ENCODE data around the gene DLGAP1.
A peak's percentile ranks its signal among the peaks of the same experiment; 100 is the strongest.

Gene DLGAP1

GRCh38 chr18:3799515-3799914 is 655.6 kb downstream of the DLGAP1 start:
- no peak for DNase-seq

GRCh38 chr18:3798032-3798431 is 657.1 kb downstream of the DLGAP1 start:
- no peak for DNase-seq

- DNase-seq = no peak
Observed at GRCh38 chr18:3796434-3796833, 658.7 kb downstream of the DLGAP1 start.

DNA sequence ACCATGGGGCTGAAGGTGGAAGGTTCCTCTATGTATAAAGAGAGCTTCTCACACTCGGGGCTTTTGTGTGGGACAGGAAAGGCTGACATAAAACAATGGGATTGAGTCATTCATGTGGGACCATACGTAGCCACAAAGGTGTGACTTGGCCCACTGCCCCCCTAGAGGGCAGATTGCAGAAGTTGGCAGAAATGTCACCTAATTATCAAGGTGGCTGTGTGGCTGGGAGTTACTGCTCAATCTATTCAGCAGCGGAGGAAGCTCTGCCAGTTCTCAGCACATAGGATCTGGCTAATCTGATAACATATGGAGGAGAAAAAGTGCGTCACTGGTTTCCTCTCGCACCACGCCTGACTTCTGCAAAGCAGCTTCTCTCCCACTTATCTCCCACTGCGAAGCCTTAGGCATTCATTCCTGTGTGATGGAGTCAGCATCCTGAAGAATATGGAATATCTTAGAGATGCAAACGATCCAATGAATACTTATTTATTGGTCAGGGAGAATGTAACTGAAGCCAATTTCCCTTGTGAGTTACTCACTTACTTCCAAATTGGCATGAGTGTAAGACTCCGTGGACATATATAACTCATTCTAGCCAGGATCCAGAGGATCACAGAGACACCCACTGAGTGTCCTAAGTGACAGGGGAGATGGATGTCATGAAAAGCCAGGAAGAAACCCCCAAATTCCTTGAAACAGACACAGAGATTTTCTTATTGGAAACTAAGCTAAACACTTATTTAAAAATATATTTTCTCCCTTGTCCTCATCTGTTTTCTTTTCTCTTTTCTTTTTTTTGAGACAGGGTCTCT is 660.4 kb downstream of the DLGAP1 start:
- DNase-seq = no peak

DNA sequence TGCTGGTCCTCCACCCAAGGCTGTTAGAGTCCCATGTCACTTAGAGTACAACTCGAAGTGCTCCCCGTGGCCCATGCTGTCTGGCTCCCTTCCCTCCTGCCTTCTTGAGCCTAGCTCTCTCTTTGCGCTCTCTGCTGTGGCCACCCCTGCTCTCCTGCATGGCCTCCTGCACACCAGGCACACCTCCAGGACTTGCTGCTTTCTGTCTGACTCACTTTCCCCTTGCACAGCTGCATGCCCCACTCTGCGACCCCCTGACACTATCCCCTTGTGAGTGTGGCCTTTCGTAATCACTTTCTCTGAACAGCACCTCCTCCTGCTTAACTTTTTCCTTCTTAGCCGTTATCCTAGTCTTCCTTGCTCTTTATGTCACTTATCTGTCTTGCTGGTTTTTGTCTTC is 661.6 kb downstream of the DLGAP1 start:
- DNase-seq = no peak

DNA sequence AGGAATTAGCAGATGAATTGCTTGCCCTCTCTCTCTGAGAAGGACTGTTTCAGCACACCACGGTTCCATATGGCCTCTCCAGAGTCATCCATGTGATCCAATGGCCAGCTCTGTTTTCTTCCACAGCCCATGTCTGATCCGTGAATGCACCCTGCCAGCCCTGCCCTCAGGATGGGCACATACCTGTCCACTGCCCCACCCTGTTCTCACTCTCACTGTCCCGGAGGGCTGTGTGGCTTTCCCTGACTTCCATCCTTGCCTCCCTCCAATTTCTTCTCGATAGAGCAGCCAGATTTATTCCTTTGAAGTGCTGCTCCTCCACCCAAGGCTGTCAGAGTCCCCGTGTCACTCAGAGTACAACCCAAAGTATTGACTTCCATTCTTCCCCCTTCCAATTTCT is 662.0 kb downstream of the DLGAP1 start:
- no peak for DNase-seq

GRCh38 chr18:3792711-3793110 is 662.4 kb downstream of the DLGAP1 start:
- DNase-seq = no peak

DNA sequence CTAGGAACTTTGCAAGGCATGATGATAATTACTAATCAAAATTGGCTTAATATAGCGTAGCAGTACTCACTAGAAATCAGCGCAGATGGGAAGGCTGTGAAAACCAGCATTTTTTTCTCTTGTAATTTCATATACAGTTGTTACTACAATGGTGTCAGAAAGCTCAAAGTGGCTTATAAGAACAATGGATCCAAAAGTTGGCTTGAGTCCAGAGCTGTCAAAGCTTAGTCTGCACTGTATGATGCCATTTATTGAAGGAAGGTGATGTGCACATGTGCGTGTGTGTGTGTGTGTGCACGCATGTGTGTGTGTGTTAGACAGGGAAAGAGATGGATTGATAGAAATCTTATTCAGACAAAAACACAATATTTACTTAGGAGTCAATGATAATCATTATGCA is 663.9 kb downstream of the DLGAP1 start:
- DNase-seq = no peak

DNA sequence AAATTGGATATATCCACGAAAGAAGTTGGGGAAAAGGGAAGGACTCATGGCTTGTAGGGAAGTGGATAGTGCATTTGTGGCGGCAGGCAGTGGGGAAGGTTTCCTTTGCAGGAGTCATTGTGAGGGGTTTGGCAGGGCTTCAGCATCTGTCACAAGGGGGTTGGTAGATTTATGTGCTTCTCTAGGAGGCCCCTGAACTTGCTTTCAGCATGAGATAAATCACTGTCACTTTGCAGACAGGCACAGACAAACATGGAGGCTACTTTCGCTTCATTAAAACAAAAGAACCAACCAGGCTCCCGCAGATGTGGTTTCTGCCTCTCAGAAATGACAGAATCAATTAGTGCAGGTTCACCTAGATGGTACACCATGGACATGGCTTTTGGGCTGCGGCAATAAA is 664.4 kb downstream of the DLGAP1 start:
- DNase-seq = no peak

GRCh38 chr18:3789525-3789924 is 665.6 kb downstream of the DLGAP1 start:
- no peak for DNase-seq

DNA sequence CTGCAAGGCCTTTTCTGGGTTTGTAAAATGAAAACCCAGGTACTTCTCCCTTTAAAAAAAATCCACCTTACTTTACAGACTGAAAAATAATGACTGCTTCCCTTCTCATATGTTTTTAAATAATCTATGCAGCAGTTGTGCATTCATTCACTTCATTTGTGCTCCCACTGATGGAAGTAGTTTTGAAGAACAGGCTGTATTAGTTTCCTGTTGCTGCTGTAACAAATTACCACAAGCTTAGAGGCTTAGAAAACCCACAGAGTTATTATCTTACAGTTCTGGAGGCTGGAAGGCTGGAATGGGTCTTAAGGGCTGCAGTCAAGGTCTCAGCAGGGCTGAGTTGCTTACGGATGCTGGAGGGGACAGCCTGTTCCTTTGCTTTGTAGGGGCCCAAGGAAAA is 670.2 kb downstream of the DLGAP1 start:
- DNase-seq = no peak

DNA sequence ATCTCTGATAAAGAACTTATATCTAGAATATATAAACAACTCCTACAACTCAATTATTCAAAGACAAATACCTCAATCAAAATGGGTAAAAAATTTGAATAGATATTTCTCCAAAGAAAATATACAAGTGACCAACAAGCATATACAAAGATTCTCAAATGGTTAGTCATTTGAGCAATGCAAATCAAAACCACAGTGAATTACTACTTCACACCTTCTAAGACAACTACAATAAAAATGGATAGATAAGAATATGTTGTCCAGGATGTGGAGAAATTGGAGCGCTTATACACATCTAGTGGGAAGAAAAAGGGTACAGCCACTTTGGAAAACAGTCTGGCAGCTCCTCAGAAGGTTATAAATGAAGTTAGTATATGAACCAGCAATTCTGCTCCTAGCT is 672.2 kb downstream of the DLGAP1 start:
- no peak for DNase-seq

- DNase-seq = no peak
Observed at GRCh38 chr18:3777719-3778118, 677.4 kb downstream of the DLGAP1 start.

- DNase-seq = no peak
Observed at GRCh38 chr18:3777122-3777521, 678.0 kb downstream of the DLGAP1 start.

GRCh38 chr18:3775996-3776395 is 679.1 kb downstream of the DLGAP1 start:
- no peak for DNase-seq

- no peak for DNase-seq
Observed at GRCh38 chr18:3773303-3773702, 681.8 kb downstream of the DLGAP1 start.

GRCh38 chr18:3771121-3771971 is 683.8 kb downstream of the DLGAP1 start:
- DNase-seq = peak; percentile 66

DNA sequence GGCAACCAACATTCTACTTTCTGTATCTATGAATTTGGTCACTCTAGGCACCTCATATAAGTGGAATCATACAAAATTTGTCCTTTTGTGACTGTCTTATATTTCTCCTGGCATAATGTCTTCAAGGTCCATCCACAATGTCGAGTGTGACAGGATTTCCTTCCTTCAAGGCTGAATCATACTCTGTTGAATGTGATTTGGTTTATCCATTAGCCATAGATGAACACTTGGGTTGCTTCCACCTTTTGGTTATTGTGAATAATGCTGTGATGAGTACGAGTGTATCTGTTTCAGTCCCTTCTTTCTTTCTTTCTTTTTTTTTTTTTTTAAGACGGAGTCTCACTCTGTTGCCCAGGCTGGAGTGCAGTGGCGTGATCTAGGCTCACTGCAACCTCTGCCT is 693.8 kb downstream of the DLGAP1 start:
- no peak for DNase-seq

GRCh38 chr18:3760741-3761140 is 694.4 kb downstream of the DLGAP1 start:
- DNase-seq = no peak

GRCh38 chr18:3759099-3759498 is 696.0 kb downstream of the DLGAP1 start:
- DNase-seq = no peak

DNA sequence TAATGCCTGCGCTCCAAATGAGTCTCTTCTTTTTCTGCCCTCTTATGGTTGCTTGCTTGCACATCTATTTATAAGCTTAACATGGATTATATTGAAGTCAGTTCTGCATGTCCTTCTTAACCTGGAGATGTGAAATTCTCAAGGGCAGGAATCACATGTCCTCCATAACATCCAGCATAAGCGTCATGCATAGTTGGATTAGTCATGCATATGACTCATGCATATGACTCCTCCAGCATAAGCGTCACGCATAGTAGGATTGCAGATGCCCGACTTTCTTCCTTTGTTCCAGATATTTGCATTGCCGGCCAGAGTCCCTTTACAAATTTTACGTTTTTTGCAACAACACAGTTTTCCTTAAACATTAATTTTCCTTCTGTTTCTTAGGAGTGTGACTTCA is 696.6 kb downstream of the DLGAP1 start:
- no peak for DNase-seq

DNA sequence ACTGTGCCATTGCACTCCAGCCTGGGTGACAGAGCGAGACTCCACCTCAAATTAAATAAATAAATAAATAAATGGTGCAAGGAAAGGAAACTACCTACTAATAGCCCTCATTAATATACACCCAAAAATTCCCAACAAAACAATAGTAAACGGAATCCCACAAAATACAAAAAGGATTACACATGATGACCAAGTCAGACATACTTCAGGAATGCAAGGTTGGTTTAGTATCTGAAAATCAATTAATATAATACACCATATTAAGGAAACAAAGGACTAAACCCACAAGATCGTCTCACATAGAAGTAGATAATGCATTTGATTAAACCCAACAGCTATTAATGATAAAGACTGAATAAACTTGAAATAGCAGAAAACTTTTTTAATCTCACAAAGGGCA is 697.7 kb downstream of the DLGAP1 start:
- DNase-seq = no peak

DNA sequence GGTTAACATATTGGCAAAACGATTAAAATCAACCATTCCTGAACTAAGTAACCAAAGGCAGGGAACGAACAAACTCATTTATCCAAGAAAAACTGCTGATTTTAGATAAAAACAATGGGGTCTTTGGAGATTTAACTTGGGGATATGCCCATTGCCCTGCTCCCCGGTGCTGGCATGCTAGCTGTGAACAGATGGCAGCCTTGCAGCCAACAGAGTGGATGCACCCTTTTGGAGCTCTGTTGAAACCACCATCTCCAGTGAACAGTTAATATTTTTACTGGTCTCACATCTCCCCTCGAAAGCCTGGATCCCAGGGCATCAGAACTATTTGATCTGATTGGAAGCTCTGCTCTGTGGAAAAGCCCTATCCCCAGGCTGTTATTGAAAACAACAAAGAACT is 702.0 kb downstream of the DLGAP1 start:
- no peak for DNase-seq

GRCh38 chr18:3748086-3748485 is 707.0 kb downstream of the DLGAP1 start:
- DNase-seq = no peak

All from GF-D8 (cell line).